ENCODE results near the gene RAB4B.
A peak's percentile ranks its signal among the peaks of the same experiment; 100 is the strongest.
"Not testable (repeated sequence)": the region's sequence is repeated elsewhere in the genome, so short reads cannot be mapped to it uniquely, and the experiment has no call there.

RAB4B gene

GRCh38 chr19:40777937-40778705, at the start of gene RAB4B:
Gene RAB4B (plus strand): TSS chr19:40778247. CDS start chr19:40778376, 129 bp downstream.
- Histone ChIP-seq H3K4me1 (peaks cover 0 to 22% (median 14%) of the 10 kb centered on the region in 4 donors), H3K36me3 (peaks cover 0 to 6% (median 0%) of the 10 kb centered on the region in 3 donors), H3K27ac (peak within 1 kb of the TSS; percentile 88 to 95), H3K9me3 (no peaks in the 10 kb centered on the region), H3K27me3 (no peaks in the 10 kb centered on the region), H3K4me3 (peak within 1 kb of the TSS; percentile 58 to 86)
- peak; percentile 100 for DNase-seq
- TF ChIP-seq CTCF (IDR thresholded peaks at IDR 0.05), result peak in 1 of 2 experiments; percentile 21
- intact Hi-C loops (cut with DNase I; ENCODE audit: low total_unique reads), result no loop called here

- DNase-seq; H3K9me3 ChIP-seq; H3K4me3 ChIP-seq; H3K4me1 ChIP-seq; H3K27me3 ChIP-seq; H3K27ac ChIP-seq; intact Hi-C loops (cut with DNase I; ENCODE audit: low total_unique reads): not testable (repeated sequence)
- peaks cover 83 to 100% (median 96%) of the 10 kb centered on the region in 3 donors for H3K36me3 ChIP-seq
These were observed 48.0 kb upstream of the RAB4B start for GRCh38 chr19:40730065-40730464.

- H3K27me3 ChIP-seq; H3K9me3 ChIP-seq; intact Hi-C loops (cut with DNase I; ENCODE audit: low total_unique reads); H3K4me3 ChIP-seq; H3K4me1 ChIP-seq; DNase-seq; H3K27ac ChIP-seq: not testable (repeated sequence)
- peaks cover 84 to 100% (median 96%) of the 10 kb centered on the region in 3 donors for H3K36me3 ChIP-seq
These were observed 45.7 kb upstream of the RAB4B start for GRCh38 chr19:40732304-40732703.

GRCh38 chr19:40733149-40733548, 44.9 kb upstream of the RAB4B start:
- H3K4me3 ChIP-seq, result no peak overlapping the region
- no peaks in the 10 kb centered on the region for H3K9me3 ChIP-seq
- no peak for TF ChIP-seq CTCF (IDR thresholded peaks at IDR 0.05)
- H3K36me3 ChIP-seq, result peaks cover 83 to 100% (median 96%) of the 10 kb centered on the region in 3 donors
- intact Hi-C loops (cut with DNase I; ENCODE audit: low total_unique reads), result no loop called here
- no peak overlapping the region for H3K27ac ChIP-seq
- H3K27me3 ChIP-seq, result no peaks in the 10 kb centered on the region
- DNase-seq, result no peak
- H3K4me1 ChIP-seq, result no peaks in the 10 kb centered on the region

- peaks cover 81 to 100% (median 96%) of the 10 kb centered on the region in 3 donors for H3K36me3 ChIP-seq
- H3K4me1 ChIP-seq, result peaks cover 0 to 3% (median 1%) of the 10 kb centered on the region in 4 donors
- no peak for DNase-seq
- no peak overlapping the region for H3K4me3 ChIP-seq
- no peak overlapping the region for H3K27ac ChIP-seq
- H3K27me3 ChIP-seq, result no peaks in the 10 kb centered on the region
- no peaks in the 10 kb centered on the region for H3K9me3 ChIP-seq
- intact Hi-C loops (cut with DNase I; ENCODE audit: low total_unique reads), result no loop called here
- no peak for TF ChIP-seq CTCF (IDR thresholded peaks at IDR 0.05)
These were observed 42.9 kb upstream of the RAB4B start for GRCh38 chr19:40735013-40735771.

GRCh38 chr19:40736661-40737060, 41.4 kb upstream of the RAB4B start:
- peaks cover 0 to 10% (median 1%) of the 10 kb centered on the region in 4 donors for H3K4me1 ChIP-seq
- intact Hi-C loops (cut with DNase I; ENCODE audit: low total_unique reads), result no loop called here
- DNase-seq, result no peak
- H3K9me3 ChIP-seq, result no peaks in the 10 kb centered on the region
- peaks cover 69 to 92% (median 84%) of the 10 kb centered on the region in 3 donors for H3K36me3 ChIP-seq
- H3K27ac ChIP-seq, result no peak overlapping the region
- no peak overlapping the region for H3K4me3 ChIP-seq
- H3K27me3 ChIP-seq, result no peaks in the 10 kb centered on the region
- TF ChIP-seq CTCF (IDR thresholded peaks at IDR 0.05), result no peak
